Activated B cell treated with CpG ODN at 0.5 μM for 24 hours (primary cell): Measurements from ENCODE around the gene HMGB1. TPM values are rescaled to one million over a fixed set of nuclear protein-coding genes. Genes with fewer than 3 reads are reported as not detected.

Source experiments
- ATAC-seq: fragments of 200-7000 bp; cut with Tn5 transposase; one replicate; pipeline ENCODE4 v1.10.0; 2021; ENCODE audit warnings: low read depth, mild to moderate bottlenecking, moderate library complexity
- CTCF ChIA-PET: fragments of 350-600 bp; sonication (Branson Sonifier 250); formaldehyde crosslinking; loops from one replicate; lab custom pipeline; 2021; ENCODE audit warnings: antibody characterized with exemption; lab: Charles Lee
- POLR2A ChIA-PET: fragments of 350-600 bp; sonication (Branson Sonifier 250); formaldehyde crosslinking; loops from one replicate; lab custom pipeline; 2021; ENCODE audit warnings: antibody characterized with exemption; lab: Charles Lee
- DNase-seq: peaks from one replicate; pipeline ENCODE4 v3.0.0; 2022
- H3K27ac Mint-ChIP-seq: one replicate; pipeline ENCODE4 v1.8.0; 2020; ENCODE audit warnings: mixed read lengths
- H3K27me3 Mint-ChIP-seq: one replicate; pipeline ENCODE4 v1.8.0; 2021; ENCODE audit warnings: mixed read lengths
- H3K36me3 Mint-ChIP-seq: one replicate; pipeline ENCODE4 v1.8.0; 2021; ENCODE audit warnings: low read depth, mixed read lengths
- H3K4me1 Mint-ChIP-seq: one replicate; pipeline ENCODE4 v1.8.0; 2021; ENCODE audit warnings: mixed read lengths
- H3K4me3 Mint-ChIP-seq: one replicate; pipeline ENCODE4 v1.8.0; 2020; ENCODE audit warnings: mild to moderate bottlenecking, mixed read lengths
- H3K9me3 Mint-ChIP-seq: one replicate; pipeline ENCODE4 v1.8.0; 2020; ENCODE audit warnings: mixed read lengths
- CTCF ChIP-seq: fragments of 200-600 bp; IDR thresholded peaks from one replicate; pipeline ENCODE4 v1.8.0; 2022; ENCODE audit warnings: antibody characterized with exemption, mild to moderate bottlenecking
- intact Hi-C: fragments of 100-400 bp; cut with micrococcal nuclease; formaldehyde crosslinking; loops from one replicate; pipeline ENCODE4 v1.15.1; 2024
- total RNA-seq: library from RNA; stranded (reverse); gene quantifications from 2 replicates; pipeline ENCODE4 v1.2.3, GENCODE V29; 2022

The HMGB1 gene
- total RNA-seq, 1 donor from 2014 or later, result 338 TPM

GRCh38 chr13:30438286-30438685, 27.4 kb downstream of the HMGB1 start:
- TF ChIP-seq CTCF, result no peak
- Mint-ChIP-seq H3K9me3 (no peaks in the 10 kb centered on the region), H3K36me3 (no peaks in the 10 kb centered on the region), H3K27me3 (no peaks in the 10 kb centered on the region), H3K4me3 (no peak overlapping the region), H3K27ac (no peak overlapping the region), H3K4me1 (peaks cover 31% of the 10 kb centered on the region)
- ChIA-PET POLR2A (interaction anchor here (0.7 to 2.5 kb wide), 2 partner anchors 17 to 418 kb away, joined by 4 to 17 read pairs; partner anchors contain the start of gene UBE2L5), CTCF (no interaction called here)
- no peak for DNase-seq
- intact Hi-C loops, result no loop called here
- ATAC-seq, result no peak

GRCh38 chr13:30437177-30437576, 28.6 kb downstream of the HMGB1 start:
- Mint-ChIP-seq H3K4me3 (no peak overlapping the region), H3K4me1 (peaks cover 21% of the 10 kb centered on the region), H3K27ac (no peak overlapping the region), H3K27me3 (no peaks in the 10 kb centered on the region), H3K36me3 (no peaks in the 10 kb centered on the region), H3K9me3 (no peaks in the 10 kb centered on the region)
- ChIA-PET POLR2A (interaction anchor here (0.7 to 2.5 kb wide), 3 partner anchors 10 to 21 kb away, joined by 3 to 17 read pairs (median 5); partner anchors contain the start of gene UBE2L5), CTCF (interaction anchor here (1.0 to 1.3 kb wide), 2 partner anchors 9 to 67 kb away, joined by 4 to 5 read pairs; no protein-coding TSS in a partner anchor)
- DNase-seq (no peak), ATAC-seq (no peak)
- intact Hi-C loops, result no loop called here
- no peak for TF ChIP-seq CTCF

GRCh38 chr13:30435911-30436451, 29.8 kb downstream of the HMGB1 start:
- no peaks in the 10 kb centered on the region for H3K9me3 Mint-ChIP-seq
- CTCF ChIA-PET, result interaction anchor here (1.1 kb wide), 1 partner anchor 27 kb away, joined by 3 read pairs; no protein-coding TSS in a partner anchor
- no peaks in the 10 kb centered on the region for H3K36me3 Mint-ChIP-seq
- H3K27ac Mint-ChIP-seq, result no peak overlapping the region
- no peak overlapping the region for H3K4me3 Mint-ChIP-seq
- POLR2A ChIA-PET, result interaction anchor here (1.0 to 2.5 kb wide), 3 partner anchors 14 to 64 kb away, joined by 3 to 17 read pairs (median 5); partner anchors contain the start of gene UBE2L5
- intact Hi-C loops, result no loop called here
- no peaks in the 10 kb centered on the region for H3K27me3 Mint-ChIP-seq
- H3K4me1 Mint-ChIP-seq, result peaks cover 22% of the 10 kb centered on the region
- DNase-seq, result no peak
- TF ChIP-seq CTCF, result no peak
- no peak for ATAC-seq

- H3K4me3 Mint-ChIP-seq, result no peak overlapping the region
- no peaks in the 10 kb centered on the region for H3K36me3 Mint-ChIP-seq
Observed at GRCh38 chr13:30431269-30431940, 34.3 kb downstream of the HMGB1 start.

More at GRCh38 chr13:30431269-30431940, 34.3 kb downstream of the HMGB1 start:
- H3K9me3 Mint-ChIP-seq, result no peaks in the 10 kb centered on the region
- no peak for TF ChIP-seq CTCF
- intact Hi-C loops, result no loop called here
- POLR2A ChIA-PET, result interaction anchor here (0.9 to 3.3 kb wide), 8 partner anchors 10 to 36 kb away, joined by 3 to 33 read pairs (median 6); partner anchors contain the start of gene UBE2L5
- ATAC-seq (no peak), DNase-seq (no peak)
- H3K27ac Mint-ChIP-seq, result no peak overlapping the region
- H3K4me1 Mint-ChIP-seq, result peaks cover 28% of the 10 kb centered on the region
- CTCF ChIA-PET, result interaction anchor here (1.2 kb wide), 2 partner anchors 12 to 24 kb away, joined by 3 to 4 read pairs; no protein-coding TSS in a partner anchor
- no peaks in the 10 kb centered on the region for H3K27me3 Mint-ChIP-seq
